Neutrophil (primary cell): ENCODE data around the gene YIPF5.

Experiments used
- H3K27ac ChIP-seq: fragments of 200-600 bp; sonication (generic); 2 replicates; pipeline ENCODE4 v1.5.1; 2016; ENCODE audit warnings: mild to moderate bottlenecking, moderate library complexity
- H3K27me3 ChIP-seq: fragments of 200-600 bp; sonication (generic); 2 replicates; pipeline ENCODE4 v1.6.0; 2016; ENCODE audit warnings: mild to moderate bottlenecking
- H3K36me3 ChIP-seq: fragments of 200-600 bp; sonication (generic); 2 replicates; pipeline ENCODE4 v1.5.1; 2017
- H3K4me1 ChIP-seq, 2 experiments: fragments of 200-600 bp in 1 of 2; sonication (generic) in 1 of 2; 1 replicate in 1 of 2; 2 replicates in 1 of 2; pipeline versions ENCODE4 v1.5.1 to v1.6.1; 2013 to 2016; ENCODE audit warnings: low read depth in 1 of 2, low read length in 1 of 2, mild to moderate bottlenecking in 1 of 2, moderate library complexity in 1 of 2; ENCODE audit not compliant: control insufficient read depth in 1 of 2, insufficient read depth in 1 of 2
- H3K4me3 ChIP-seq, 2 experiments: fragments of 200-600 bp in 1 of 2; sonication (generic) in 1 of 2; 1 replicate in 1 of 2; 2 replicates in 1 of 2; pipeline ENCODE4 v1.5.1; 2013 to 2016; ENCODE audit warnings: low read depth in 1 of 2, low read length in 1 of 2, mild to moderate bottlenecking in 1 of 2, moderate library complexity in 1 of 2
- H3K9me3 ChIP-seq: fragments of 200-600 bp; sonication (generic); 2 replicates; pipeline ENCODE4 v1.5.1; 2016
- TF ChIP-seq, protein P1 (sequence below): fragments of 200-600 bp; sonication (generic); IDR thresholded peaks from 2 replicates; pipeline ENCODE4 v1.5.1; 2016; ENCODE audit warnings: antibody characterized with exemption

The YIPF5 gene

DNA sequence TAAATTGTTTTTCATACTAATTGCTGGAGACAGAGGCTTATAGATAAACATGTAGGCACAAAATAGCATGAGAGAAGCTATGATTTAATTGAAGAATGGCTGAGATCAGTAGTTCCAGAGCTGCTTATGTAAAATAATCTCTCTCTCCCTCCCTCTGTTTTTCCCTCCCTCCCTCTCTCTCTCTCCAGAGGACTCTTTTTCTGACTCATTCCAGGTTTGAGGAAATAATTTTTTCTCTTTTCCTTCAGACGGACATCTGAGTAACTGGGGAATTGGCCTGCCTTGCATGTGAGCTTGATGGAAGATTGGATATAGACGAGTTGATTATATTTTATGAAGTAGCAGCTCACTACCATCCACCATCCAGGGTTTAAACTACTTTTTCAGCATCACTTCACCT is 35.7 kb upstream of the YIPF5 start:
- H3K27ac ChIP-seq = no peak overlapping the region
- H3K4me3 ChIP-seq = no peak overlapping the region
- H3K36me3 ChIP-seq = no peaks in the 10 kb centered on the region
- TF ChIP-seq, protein P1, sequence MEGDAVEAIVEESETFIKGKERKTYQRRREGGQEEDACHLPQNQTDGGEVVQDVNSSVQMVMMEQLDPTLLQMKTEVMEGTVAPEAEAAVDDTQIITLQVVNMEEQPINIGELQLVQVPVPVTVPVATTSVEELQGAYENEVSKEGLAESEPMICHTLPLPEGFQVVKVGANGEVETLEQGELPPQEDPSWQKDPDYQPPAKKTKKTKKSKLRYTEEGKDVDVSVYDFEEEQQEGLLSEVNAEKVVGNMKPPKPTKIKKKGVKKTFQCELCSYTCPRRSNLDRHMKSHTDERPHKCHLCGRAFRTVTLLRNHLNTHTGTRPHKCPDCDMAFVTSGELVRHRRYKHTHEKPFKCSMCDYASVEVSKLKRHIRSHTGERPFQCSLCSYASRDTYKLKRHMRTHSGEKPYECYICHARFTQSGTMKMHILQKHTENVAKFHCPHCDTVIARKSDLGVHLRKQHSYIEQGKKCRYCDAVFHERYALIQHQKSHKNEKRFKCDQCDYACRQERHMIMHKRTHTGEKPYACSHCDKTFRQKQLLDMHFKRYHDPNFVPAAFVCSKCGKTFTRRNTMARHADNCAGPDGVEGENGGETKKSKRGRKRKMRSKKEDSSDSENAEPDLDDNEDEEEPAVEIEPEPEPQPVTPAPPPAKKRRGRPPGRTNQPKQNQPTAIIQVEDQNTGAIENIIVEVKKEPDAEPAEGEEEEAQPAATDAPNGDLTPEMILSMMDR = no peak
- H3K9me3 ChIP-seq = no peaks in the 10 kb centered on the region
- peaks cover 84% of the 10 kb centered on the region for H3K27me3 ChIP-seq
- H3K4me1 ChIP-seq = no peaks in the 10 kb centered on the region

DNA sequence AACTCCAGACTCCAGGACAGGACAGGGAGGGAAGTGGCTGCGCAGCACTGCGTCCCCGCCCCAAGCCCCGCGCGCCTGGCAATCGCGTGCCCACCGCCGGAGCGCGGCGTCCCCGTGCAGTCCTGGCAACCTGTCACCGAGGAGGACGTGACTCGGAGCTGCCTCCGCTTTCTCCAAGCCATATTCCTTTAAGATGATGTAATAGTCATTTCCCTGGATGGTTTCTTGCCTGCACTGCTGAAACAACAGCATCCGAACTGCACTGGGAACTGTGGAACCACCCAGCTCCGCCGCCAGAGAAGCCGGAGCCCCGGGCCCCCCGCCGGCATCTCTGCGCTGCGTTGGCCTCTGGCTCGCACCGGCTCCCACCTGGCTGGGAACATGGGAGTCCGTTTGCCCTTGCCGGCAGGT is 34.7 kb upstream of the YIPF5 start:
- H3K36me3 ChIP-seq = no peaks in the 10 kb centered on the region
- no peak overlapping the region for H3K4me3 ChIP-seq
- H3K27me3 ChIP-seq = peaks cover 84% of the 10 kb centered on the region
- TF ChIP-seq, protein P1 = no peak
- H3K9me3 ChIP-seq = no peaks in the 10 kb centered on the region
- H3K27ac ChIP-seq = no peak overlapping the region
- no peaks in the 10 kb centered on the region for H3K4me1 ChIP-seq

DNA sequence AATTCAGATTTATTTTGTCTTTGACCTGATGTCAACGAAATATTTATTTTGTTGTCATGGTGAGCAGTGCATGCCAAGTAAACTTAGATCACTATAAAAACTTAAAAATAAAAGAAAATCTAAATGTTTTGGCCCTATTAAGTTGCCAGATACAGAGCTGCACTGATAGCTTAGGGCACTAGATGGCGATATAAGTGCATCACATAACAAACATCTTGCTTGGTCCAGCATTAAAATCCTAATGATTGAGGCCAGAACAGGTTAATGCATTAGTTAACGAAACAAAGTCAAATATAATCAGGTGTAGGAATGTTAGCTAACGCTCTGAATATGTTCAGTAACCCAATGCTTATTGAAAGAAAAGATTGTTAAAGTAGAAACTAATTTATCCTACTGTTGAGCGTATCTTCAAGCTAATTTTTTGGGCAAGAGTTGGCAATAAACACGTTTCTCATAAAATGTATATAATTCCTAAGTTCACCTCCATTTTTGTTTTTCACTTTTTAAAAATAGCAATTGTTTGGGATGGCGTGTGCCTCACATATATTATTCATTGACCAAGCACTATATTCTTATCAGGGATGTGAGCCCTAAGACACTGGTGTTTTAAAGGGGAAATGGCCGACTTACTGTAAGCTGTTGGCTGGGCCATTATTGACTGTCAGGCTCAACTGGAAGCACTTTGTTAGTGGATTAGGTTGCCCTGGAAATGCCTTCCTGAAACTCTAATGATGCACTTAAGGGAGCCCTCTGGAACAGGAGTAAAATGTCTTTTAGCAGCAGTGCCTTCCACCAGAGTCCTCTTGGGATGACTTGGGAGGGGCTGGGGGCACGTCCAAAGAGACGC is 33.5 kb upstream of the YIPF5 start:
- Histone ChIP-seq H3K9me3 (no peaks in the 10 kb centered on the region), H3K4me1 (no peaks in the 10 kb centered on the region), H3K36me3 (no peaks in the 10 kb centered on the region), H3K4me3 (no peak overlapping the region), H3K27ac (no peak overlapping the region), H3K27me3 (peaks cover 85% of the 10 kb centered on the region)
- TF ChIP-seq, protein P1 = peak; percentile 62

DNA sequence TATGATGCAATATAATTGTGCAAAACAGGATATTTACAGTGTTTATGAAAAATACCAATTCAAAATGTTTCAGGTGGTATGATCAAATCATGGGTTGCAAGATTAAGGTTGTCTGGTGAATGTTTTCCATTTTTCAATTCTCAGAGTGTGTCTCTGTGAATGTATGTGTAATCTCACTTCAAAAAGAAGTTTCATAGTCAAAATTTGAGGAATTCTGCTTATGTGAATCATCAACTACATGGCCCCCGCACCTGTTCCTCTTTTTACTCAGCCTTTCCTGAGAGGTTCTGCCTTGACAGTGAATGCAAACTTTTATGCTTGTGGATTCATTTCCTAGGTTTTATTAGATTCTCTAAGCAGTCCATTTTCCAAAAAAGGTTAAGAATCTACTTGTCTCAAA is 32.3 kb upstream of the YIPF5 start:
- Histone ChIP-seq H3K36me3 (no peaks in the 10 kb centered on the region), H3K4me1 (no peaks in the 10 kb centered on the region), H3K4me3 (no peak overlapping the region), H3K27me3 (peaks cover 86% of the 10 kb centered on the region), H3K9me3 (no peaks in the 10 kb centered on the region), H3K27ac (no peak overlapping the region)
- TF ChIP-seq, protein P1 = no peak

DNA sequence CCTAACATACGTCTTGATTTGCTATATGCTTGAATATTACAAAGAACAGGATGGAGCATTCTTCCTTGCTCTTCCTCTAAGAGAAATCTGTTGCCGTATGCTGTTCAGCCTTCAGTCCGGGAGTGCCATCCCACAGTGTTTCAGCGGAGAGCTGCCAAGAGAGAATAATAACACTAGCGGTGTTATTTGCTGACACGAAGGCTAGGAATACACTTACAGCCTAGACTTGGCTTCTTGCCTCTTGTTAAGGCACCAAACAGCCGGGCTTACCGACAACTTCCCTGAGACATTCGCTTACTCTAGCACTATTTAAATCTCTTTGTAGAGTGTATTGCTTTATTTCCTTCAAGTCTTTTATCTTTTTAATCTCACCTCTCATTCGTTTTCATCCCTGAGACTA is 31.6 kb upstream of the YIPF5 start:
- Histone ChIP-seq H3K9me3 (no peaks in the 10 kb centered on the region), H3K4me3 (no peak overlapping the region), H3K4me1 (no peaks in the 10 kb centered on the region), H3K27ac (no peak overlapping the region), H3K27me3 (peaks cover 86% of the 10 kb centered on the region), H3K36me3 (no peaks in the 10 kb centered on the region)
- TF ChIP-seq, protein P1 = no peak
